Measurements from ENCODE around the gene ADIG.
"Not testable (repeated sequence)": the region's sequence is repeated elsewhere in the genome, so short reads cannot be mapped to it uniquely, and the experiment has no call there.

ADIG gene

DNA sequence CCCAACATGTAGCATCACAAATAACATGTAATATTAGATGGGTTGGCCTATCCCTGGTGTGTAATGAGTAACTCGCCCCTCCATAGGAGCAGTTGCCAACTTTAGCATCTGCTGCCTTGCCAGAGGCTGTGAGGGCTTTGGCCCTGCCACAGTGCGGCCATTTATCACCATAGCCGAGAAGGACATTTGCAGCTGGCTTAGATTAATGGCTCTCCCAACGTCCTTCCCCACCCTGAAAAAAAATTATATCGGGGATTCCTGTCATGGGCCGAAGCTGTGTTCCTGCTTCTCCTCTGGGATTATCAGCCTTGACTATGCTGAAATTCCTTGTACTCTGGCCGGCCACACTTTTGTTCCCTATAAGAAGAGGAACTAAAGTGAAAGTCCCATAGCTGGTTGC lies 7.6 kb upstream of the ADIG start:
- no peak for DNase-seq (ENCODE audit: low read depth)

DNA sequence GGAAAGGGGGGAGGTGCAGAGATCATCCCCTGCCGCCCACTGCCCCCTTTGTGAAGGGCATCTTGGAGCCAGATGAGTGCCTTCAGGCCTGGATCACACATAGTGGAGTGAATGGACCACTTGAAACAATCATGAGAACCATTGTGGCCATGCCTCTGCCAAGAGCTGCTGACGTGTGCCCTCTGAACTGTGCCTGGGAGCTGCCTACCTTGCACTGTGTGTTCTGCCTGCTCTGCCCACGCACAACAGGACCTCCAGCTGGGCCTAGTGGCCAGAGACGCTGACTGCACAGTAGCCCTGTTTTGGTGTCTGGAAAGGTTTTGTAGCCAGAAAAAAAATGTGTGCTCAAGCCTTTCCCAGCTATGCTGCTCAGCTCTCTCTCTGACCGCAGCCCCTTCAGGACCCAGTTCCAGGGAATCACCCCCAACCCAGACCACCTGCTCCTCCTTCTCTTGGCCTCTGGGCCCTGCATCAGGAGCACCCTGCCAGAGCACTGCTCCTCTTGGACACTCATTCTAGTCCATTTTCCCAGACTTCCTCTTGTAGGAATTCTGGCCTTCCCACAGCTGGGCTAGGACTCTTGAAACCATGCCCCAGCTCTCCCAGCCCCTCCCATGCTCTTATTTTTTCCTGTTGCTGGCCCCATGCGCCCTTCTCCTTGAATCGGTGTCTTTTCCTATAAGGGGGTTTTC lies 1.6 kb upstream of the ADIG start:
- DNase-seq (ENCODE audit: low read depth): no peak

DNA sequence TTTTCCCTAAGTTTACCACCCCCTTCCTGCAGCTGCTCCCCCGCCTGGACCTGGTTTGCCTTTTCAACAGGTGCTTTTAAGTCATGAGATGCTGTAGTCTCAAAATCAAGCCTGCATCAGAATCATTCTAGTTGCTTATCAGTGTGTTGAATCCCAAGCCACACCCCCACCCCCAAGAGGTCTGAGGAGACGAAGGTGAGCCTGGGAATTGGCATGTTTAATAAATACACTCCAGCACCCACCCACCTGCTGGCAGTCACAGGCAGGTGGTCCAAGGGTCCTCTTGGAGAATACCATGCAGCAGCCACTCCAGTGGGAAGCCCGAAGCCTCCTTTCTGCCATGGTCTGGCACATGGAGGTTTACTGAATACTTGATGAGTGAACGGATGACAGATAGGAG lies 1.1 kb upstream of the ADIG start:
- no peak for DNase-seq (ENCODE audit: low read depth)

DNA sequence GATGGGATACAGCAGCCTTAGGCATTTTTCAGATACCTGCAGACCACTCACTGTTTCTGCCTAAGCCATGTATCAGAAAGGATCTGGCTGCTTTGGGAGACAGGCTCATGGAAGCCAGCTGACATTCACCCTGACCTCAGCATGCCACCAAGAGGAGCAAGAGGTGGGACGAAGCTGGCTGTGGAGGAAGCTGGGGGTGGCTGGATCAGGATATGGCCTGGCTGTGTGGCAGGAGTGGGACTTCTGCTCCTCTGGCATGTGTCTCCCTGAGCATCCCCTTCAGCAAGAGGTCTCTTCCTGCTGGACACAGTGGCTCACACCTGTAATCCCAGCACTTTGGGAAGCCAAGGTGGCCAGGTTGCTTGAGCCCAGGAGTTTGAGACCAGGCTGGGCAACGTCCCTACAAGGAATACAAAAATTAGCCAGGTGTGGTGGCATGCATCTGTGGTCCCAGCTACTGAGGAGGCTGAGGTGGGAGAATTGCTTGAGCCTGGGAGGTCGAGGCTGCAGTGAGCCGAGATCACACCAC lies 897 bp downstream of the ADIG start:
- DNase-seq (ENCODE audit: low read depth): no peak

DNA sequence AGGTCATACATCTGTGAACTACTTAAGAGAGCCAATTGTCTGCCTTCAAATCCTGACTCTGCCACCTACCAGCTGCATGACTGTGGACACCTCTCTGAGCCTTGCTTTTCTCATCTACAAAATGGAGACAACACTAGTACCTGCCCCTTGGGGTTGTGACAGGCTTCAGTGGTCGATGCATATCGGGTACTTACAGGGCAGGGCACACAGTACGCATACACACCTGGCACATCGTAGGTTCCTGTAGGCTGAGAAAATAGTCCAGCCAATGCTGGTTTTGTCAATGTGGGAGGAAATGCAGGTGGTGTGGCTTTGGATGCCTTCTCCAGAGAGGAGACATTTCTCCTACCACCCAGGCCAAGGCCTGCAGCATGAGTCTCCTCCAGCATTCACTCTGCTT lies 2.3 kb downstream of the ADIG start:
- no peak for DNase-seq (ENCODE audit: low read depth)

DNA sequence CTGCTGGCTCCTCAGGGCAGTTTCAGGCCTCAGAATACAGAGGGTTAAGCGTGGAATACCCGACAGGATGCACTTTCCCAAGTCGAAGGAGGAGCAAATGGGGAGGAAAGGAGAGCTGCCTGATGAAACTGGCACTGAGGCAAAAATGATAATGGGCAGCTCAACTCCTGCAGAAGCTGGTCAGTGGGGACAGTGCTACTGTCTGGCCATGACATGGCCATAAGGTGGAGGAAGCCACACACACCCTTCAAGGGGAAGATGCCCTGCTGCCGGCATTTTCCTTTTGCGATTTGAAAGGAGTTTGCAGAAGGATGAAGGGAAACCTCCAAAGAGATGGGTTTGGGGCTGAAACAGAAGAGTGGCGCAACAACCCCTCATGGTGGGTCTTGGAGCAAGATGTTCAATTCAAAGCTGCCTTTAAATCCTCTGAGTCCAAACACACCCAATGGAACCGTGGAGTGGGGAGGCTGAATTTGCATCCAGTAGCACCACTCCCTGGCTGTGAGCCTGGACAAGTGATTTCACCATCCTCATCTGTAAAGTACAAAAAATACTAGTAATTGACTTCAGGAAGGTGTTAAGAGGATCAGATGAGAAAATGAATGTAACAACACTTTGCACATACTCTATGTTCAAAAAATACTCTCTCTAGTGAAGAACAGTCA lies 3.2 kb downstream of the ADIG start:
- no peak for DNase-seq (ENCODE audit: low read depth)

DNA sequence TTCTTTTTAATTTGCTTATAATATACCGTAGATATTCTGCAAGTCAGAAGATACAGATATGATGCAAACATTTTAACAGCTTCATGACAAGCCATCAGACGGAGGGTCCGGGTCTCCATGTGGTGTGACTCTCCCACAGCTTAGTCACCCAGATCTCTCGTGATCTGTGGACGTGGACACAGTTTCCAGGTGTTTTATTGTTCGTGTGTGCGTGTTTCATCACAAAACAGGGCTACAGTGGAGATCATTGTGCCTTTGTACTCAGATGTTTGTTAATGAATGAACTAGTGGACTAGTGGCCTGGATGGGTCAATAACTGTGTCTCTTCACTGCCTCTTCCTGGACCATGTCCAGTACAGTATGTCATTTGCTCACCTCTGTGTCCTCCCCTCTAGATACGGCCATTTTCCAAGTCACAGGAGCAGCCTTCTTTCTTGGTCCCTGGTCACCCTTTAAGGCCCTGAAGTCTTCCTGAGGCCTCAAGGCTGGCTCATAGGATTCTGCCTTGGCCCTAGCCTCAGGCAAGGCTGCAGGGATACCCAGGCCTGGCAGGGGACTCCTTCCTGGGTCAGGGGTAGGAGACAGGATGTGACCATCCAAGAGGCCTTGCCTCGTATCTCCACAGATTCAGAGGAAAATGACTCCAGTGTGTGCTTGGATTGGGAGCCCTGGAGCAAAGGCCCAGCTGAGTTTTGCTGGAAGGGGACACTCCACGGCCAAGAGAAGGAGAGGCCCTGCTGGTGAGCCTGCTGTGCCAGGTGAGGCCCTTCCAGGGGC lies 4.6 kb downstream of the ADIG start:
- no peak for DNase-seq (ENCODE audit: low read depth)

DNA sequence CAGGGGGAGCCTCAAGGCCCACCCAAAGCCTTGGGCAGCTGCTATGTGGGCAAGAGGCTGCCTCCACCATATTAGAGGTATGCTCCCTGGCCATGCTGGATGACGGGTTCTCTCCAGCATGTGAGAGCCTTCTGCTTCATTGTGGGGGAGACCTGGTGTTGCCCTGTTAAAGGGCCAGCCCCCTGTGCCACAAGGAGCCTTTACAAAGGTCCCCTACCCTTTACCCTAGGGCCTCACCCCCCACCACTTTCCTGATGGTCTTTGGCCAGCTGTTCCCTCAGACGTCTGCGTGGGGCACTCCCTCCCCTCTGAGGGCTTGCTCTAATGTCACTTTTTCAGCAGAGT lies 5.2 kb downstream of the ADIG start:
- no peak for DNase-seq (ENCODE audit: low read depth)

DNA sequence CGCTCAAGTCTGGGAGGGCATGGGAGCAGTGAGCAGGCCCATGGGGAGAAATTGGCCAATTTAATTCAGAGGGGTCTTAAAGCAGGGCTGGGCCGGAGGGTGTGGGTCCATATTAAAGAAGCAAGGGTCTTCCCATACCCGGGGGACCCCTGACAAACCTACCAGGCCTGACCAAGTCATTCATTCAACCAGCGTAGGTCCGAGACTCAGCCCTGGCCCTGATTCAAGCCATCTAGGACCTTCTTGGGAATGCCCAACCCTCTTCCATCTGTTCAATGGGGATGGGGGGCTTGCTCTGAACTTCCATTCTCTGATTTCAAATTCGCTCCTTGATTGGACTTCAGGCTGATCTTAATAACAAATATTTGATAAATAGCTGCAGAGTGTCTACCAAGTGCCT lies 7.3 kb downstream of the ADIG start:
- no peak for DNase-seq (ENCODE audit: low read depth)

DNA sequence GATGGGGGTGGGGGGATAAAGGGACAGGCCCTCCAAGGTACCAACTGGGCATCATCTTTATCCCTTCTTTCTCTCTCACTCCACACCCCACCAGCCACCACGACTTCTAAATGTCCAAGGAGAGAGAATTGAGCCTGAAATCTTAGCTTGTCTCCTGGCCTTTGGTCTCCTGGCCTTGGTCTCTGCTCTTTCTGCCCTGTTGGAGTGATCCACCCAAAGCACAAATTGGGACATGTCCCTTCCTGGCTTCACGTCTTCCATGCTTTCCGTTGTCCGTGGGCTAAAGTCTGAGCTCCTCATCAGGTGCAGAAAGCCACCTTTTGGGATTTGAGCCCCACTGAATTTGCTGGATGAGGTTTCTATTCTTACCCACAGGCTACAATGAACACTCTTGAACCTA lies 8.4 kb downstream of the ADIG start:
- no peak for DNase-seq (ENCODE audit: low read depth)

DNA sequence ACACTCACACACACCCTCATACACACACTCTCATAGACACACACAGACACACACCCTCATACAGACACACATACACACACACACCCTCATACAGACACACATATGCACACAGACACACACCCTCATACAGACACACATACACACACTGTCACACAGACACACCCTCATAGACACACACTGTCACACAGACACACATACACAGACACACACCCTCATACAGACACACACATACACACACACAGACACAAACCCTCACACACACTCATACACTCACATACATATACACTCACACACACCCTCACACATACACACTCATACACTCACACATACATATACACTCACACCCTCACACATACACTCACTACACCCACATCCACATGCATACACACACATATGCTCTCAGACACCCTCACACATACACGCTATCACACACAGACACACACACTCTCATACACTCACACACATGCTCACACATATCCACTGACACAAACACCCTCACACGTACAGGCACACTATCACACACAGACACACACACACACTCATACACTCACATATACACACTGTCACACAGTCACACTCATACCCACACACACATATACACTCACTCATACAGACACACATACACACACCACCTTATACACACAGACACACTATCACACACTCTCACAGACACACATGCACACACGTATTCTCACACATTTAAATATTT lies 9.1 kb downstream of the ADIG start:
- DNase-seq (ENCODE audit: low read depth): no peak

DNA sequence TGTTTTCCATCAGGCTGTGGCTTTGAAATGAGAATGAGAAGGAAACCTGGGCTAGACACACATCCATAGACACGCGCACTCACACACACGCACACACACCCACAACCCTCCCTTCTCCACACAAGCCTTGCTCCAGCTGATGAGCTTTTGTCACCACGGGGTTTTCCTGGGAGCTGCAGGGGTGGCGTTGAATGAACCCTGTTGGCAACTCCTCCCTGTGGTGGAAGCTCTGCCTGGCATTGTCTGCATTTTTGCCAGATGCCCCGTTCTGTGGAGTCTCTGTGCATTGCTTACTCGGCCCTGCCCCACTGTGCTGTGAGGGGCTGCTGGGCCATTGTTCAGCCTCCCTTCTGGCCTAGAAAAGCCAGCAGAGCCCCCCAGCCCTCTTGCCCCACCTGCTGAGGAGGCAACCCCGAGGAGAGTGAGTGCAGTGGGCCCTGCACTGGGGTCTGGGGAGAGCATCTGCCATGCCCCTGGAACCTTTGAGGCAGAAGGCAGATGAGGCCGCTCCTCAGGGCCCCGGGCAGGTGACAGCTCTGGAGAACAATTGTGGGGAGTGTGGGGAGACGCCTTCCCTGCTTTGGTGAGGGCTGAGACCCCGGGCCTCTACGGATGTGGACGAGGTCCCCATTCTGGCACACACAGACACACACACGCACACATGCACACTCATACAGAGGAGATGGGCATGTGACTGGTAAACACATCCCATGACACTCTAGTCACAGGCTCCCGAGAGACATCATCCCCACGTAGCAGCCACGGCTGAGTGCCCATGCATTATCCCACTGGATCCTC lies 9.9 kb downstream of the ADIG start:
- no peak for DNase-seq (ENCODE audit: low read depth)

DNA sequence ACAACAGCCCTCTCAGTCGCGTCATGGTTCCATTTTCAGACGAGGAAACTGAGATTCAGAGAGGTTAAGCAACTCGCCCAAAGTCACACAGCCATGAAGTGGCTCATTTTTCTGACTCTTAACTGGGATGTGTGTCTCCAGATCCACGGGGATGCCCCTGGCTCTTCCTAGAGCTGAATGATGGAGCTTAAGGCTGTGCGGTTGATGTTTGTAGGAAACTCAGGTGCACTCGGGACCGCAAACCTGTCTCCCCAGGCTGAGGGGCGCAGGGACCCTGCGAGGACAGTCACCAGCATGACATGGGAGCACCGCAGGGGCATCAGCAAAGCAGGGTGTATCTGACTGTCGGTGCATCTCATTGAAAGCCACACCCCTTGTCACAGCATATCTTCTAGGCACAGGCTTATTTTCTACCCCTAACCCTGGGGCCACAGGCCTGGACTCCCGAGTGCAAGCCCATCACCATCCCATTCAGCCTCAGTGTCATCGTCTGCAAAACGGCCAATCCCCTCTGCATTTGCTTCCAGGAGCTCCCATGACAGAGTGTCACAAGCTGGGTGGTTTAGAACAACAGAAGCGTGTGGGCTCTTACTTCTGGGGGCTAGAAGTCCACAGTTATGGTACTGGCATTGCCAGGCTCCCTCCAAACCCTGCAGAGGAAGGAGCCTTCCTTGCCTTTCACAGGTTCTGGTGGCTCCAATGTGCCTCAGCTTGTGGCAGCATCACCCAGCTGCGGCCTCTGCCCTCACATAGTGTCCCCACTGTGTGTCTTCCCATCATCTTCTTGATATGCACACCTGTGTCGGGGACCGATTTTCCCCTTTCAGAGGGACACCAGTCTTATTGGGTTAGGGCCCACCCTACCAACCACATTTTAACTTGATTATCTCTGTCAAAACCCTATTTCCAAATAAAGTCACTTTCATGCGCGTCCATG lies 10.7 kb downstream of the ADIG start:
- DNase-seq (ENCODE audit: low read depth): no peak

DNA sequence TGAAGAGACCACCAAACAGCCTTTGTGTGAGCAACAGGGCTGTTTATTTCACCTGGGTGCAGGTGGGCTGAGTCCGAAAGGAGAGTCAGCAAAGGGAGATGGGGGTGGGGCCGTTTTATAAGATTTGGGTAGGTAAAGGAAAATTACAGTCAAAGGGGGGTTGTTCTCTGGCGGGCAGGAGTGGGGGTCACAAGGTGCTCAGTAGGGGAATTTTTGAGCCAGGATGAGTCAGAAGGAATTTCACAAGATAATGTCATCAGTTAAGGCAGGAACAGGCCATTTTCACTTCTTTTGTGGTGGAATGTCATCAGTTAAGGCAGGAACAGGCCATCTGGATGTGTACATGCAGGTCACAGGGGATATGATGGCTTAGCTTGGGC lies 11.4 kb downstream of the ADIG start:
- not testable (repeated sequence) for DNase-seq (ENCODE audit: low read depth)

DNA sequence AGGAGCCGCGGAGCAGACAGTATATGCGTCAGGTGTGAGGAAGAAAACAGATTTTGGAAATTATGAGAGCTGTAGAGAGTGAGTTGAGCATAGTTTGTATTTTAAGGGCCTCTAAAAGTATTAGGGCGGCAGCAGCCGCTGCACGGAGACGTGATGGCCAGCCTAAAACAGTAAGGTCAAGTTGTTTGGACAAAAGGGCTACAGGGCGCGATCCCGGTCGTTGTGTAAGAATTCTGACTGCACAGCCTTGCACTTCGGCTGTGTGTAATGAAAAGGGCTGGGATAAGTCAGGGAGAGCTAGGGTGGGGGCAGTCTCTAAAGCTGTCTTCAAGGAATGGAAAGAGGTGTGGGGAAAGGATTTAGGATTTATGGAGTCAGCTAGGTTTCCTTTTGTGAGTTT lies 13.3 kb downstream of the ADIG start:
- not testable (repeated sequence) for DNase-seq (ENCODE audit: low read depth)

DNA sequence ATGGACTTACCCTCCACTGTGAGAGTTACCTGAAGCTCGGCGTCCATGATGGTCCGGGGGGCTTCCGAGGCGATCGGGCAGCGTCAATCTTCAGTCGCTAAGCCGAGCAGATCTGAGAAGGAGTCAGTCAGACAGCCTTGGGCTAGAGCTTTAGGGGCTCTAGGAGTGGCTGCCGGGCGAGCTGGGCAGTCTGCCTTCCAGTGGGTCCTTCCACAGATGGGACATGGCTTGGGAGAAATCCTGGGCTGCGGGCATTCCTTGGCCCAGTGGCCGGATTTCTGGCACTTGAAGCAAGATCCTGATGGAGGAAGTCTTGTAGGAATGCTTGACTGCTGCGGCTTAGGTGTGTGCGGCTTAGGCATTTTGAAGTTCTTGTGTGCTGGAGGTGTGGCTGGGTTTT lies 14.9 kb downstream of the ADIG start:
- not testable (repeated sequence) for DNase-seq (ENCODE audit: low read depth)

DNA sequence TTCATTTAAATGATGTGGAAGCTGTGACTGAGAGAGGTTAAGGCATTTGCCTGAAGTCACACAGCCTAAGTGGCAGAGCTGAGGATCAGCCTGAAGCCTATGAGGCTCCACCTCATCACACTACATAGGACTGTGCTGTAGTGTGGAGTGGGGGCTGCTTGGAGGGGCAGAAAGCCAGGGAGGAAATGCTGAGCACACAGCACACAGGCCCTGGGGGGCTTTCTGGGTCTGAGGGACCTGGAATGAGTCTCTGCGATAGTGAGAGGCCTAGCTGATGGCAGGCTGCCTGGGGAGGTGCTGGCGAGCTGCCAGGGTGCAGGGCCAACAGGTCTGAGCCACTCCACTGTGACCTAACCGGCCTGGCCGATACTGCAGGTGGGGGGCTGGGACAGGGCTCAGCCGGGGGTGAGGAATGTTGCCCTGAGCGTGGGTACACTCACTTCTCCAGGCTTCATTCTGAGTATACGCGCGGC lies 18.4 kb downstream of the ADIG start:
- DNase-seq (ENCODE audit: low read depth): no peak

DNA sequence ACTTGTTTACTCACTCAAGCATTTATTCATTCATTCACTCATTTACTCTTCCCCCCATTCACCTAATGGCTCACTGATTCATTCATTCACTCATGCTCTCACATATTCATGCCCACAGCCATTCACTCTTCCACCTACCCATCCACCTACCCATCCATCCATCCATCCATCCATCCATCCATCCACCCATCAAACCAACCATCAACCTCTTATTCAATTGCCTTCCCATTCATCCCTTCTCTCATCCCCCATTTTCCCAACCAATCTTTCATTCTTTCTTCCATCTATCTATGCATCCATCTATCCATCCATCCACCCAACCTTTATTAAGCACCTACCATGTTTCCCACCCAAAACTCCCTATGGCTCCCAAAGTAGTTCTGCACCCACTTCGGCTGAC lies 19.1 kb downstream of the ADIG start:
- no peak for DNase-seq (ENCODE audit: low read depth)

DNA sequence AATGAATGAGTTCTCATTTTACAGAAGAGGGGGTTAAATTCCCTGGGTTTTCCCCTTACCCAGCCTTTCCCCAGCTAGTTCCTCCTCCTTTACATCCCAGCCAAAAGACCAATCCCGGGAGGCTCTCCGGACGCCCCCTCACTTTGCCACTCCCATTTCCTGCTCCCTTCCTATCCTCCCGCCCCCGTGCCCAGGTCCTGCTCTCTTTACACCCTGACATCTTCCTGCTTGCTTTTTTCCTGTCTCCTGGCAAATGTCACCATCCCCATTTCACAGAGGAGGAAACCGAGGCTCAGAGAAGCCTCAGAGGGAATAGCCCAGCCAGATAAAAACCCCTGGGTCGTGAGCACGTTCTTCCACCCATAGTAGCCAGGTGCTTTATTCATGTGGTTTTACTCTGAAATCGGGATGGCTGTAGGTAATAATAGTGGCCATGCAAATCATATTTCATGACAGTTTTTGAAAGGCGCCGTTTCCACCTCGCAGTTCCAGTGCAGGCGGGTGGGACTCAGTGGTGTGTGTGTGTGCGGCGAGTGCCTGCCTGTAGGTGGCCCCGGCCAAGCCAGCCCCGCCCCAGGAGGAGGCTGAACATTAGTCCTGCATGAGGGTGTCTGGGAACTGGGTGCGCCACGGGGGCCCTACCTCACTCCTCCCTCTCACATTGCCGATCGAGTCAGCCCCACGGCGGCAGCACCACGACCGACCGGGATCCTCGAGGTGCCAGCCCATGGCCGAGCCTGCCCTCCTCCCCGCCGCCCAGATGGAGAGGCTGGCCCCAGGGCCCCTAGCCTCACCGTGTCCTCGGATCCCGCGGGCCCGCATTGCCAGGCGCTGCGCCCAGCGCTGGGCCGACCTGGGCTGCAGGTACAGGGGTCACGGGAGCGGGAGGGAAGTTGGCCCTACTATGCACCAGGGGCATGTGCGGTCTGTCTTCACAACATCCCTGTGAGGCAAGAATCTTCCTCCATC lies 20.5 kb downstream of the ADIG start, which contains the start of gene ARHGAP40:
TSS of gene ARHGAP40 (plus strand) at position 594 of the 969 bp plus-strand sequence.
- no peak for DNase-seq (ENCODE audit: low read depth)

All from stimulated activated CD8-positive, alpha-beta memory T cell treated with anti-CD3 and anti-CD28 coated beads, Interleukin-15, amount 100 ng/mL, for 24 hours (primary cell).